T-helper 2 cell treated with Interferon-gamma antibody and Interleukin-4, amounts not matched to agents 100 ng/mL and 5 ng/mL, for 36 hours (primary cell): Measurements from ENCODE around the gene OR4M1. TPM values are rescaled to one million over a fixed set of nuclear protein-coding genes. Genes with fewer than 3 reads are reported as not detected.
"Not testable (repeated sequence)": the region's sequence is repeated elsewhere in the genome, so short reads cannot be mapped to it uniquely, and the experiment has no call there.

Source experiments
- intact Hi-C: fragments of 100-400 bp; cut with micrococcal nuclease; formaldehyde crosslinking; loops from one replicate; pipeline ENCODE4 v1.15.1; 2023
- total RNA-seq: library from RNA; stranded (reverse); gene quantifications from 2 replicates; pipeline ENCODE4 v1.2.3, GENCODE V29; 2022

Gene OR4M1
- total RNA-seq, 1 donor from 2014 or later, result not detected

GRCh38 chr14:19821016-19821415 is 47.7 kb downstream of the OR4M1 start:
- intact Hi-C loops, result not testable (repeated sequence)

- intact Hi-C loops, result no loop called here
Observed at GRCh38 chr14:19823178-19823577, 49.9 kb downstream of the OR4M1 start.

- intact Hi-C loops, result no loop called here
Observed at GRCh38 chr14:19823765-19824164, 50.5 kb downstream of the OR4M1 start.

- intact Hi-C loops, result not testable (repeated sequence)
Observed at GRCh38 chr14:19827626-19828244, 54.4 kb downstream of the OR4M1 start.

GRCh38 chr14:19828314-19828713 is 55.0 kb downstream of the OR4M1 start:
- intact Hi-C loops, result no loop called here

Other genes starting within 250 kb of the OR4M1 start
- gene OR11H2, start 59.6 kb upstream of the OR4M1 start, total RNA-seq, result not detected in 2 replicates
- not detected in 2 replicates for gene OR4Q3, start 29.9 kb upstream of the OR4M1 start, total RNA-seq
- not detected in 2 replicates for gene OR4N2, start 30.3 kb downstream of the OR4M1 start, total RNA-seq
- gene OR4K2, start 101.6 kb downstream of the OR4M1 start, total RNA-seq, result not detected in 2 replicates
- gene OR4K5, start 147.1 kb downstream of the OR4M1 start, total RNA-seq, result not detected in 2 replicates
- gene OR4K1, start 157.4 kb downstream of the OR4M1 start, total RNA-seq, result not detected in 2 replicates
- gene OR4K15, start 202.1 kb downstream of the OR4M1 start, total RNA-seq, result not detected in 2 replicates
- gene OR4Q2, start 228.7 kb downstream of the OR4M1 start, total RNA-seq, result not detected in 2 replicates
- gene OR4K14, start 245.8 kb downstream of the OR4M1 start, total RNA-seq, result not detected in 2 replicates